ENCODE results near the gene CCDC187. TPM values are rescaled to one million over a fixed set of nuclear protein-coding genes. Genes with fewer than 3 reads are reported as not detected.

CCDC187 gene
- total and polyA plus RNA-seq, 2 of the 4 experiments (the other 2 are of a cell fraction), result not detected

DNA sequence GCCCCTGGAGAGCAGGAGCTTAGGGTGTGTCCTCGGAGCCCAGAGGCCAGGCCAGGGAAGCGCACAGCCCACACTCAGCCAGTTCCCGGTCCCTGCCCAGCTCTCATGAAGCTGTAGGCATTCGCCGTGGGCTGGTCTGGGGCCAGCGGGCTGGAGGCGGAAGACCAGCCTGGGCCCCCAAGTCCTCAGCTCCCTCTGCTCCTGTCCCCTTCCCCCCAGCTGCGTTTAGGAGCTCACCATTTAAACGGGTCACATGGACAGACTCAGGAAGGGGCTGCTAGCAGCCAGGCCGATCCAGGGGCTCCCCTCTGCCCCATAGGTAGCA lies 42.2 kb upstream of the CCDC187 start:
- POLR2A ChIA-PET (ENCODE audit: unreplicated experiment), result no interaction called here
- in situ Hi-C loops (cut with MboI; ENCODE audit: low sequenced_read_pairs) (no loop called here), dilution Hi-C loops (cut with HindIII; ENCODE audit: low sequenced_read_pairs, unreplicated experiment) (no loop called here), intact Hi-C loops (cut with micrococcal nuclease) (no loop called here)
- peaks cover 55% of the 10 kb centered on the region for H4K20me1 ChIP-seq (ENCODE audit: insufficient read depth, low read length)
- no TSS peak for BruUV-seq (replicated peaks)
- H2BK15ac ChIP-seq (ENCODE audit: low read depth, low read length), result no peak overlapping the region
- peaks cover 8% of the 10 kb centered on the region; the same call in 1 of the 2 replicates for H3K4me1 ChIP-seq (ENCODE audit: control insufficient read depth, insufficient read depth, low read length)
- ATAC-seq (ENCODE audit: low read depth) (no peak), DNase-seq (no peak)
- H3K27me3 ChIP-seq (ENCODE audit: control insufficient read depth, insufficient read depth, low read length), result no peaks in the 10 kb centered on the region
- H2BK120ac ChIP-seq (ENCODE audit: low read depth, low read length), result no peak overlapping the region
- no peak overlapping the region for H3K56ac ChIP-seq (ENCODE audit: extremely low read depth, insufficient read depth, low read length)
- WGBS, 2 experiments (ENCODE audit: extremely low coverage in 2 of 2, insufficient read length in 1 of 2), result 78% methylated on average over 8 of the region's 10 CpGs; no CpG with 5 or more reads in 1 of the 2 experiments
- no peak overlapping the region for H3K27ac ChIP-seq (ENCODE audit: insufficient read depth, low read length)
- no peak overlapping the region for H3K18ac ChIP-seq (ENCODE audit: low read depth, low read length)
- peaks cover 16 to 53% of the 10 kb centered on the region in 2 experiments for H3K79me1 ChIP-seq (ENCODE audit: low read depth in 1 of 2, low read length in 2 of 2)
- CTCF ChIA-PET, result no interaction called here
- H3K4me3 ChIP-seq (ENCODE audit: insufficient read depth, low read depth, low read length), result no peak overlapping the region
- H2BK20ac ChIP-seq (ENCODE audit: low read depth, low read length), result no peak overlapping the region
- no peak overlapping the region for H3K23ac ChIP-seq (ENCODE audit: low read depth, low read length)
- peak overlapping the region; percentile 65 for H2AK9ac ChIP-seq (replicated peaks; ENCODE audit: low read depth, low read length, poor library complexity)
- H3K9ac ChIP-seq (ENCODE audit: low read depth, low read length), result no peak overlapping the region
- no peak overlapping the region for H3K4me2 ChIP-seq (ENCODE audit: low read depth, low read length)
- H3K36me3 ChIP-seq (ENCODE audit: control insufficient read depth, insufficient read depth, low read length), result peaks cover 70% of the 10 kb centered on the region
- H4K8ac ChIP-seq (ENCODE audit: low read depth in 2 of 2, low read length in 2 of 2), result no peak overlapping the region; a peak in 1 of 4 replicates
- H3K9me3 ChIP-seq (ENCODE audit: control insufficient read depth, insufficient read depth, low read length), result no peaks in the 10 kb centered on the region
- H3K9me1 ChIP-seq (ENCODE audit: insufficient read depth, low read length), result peaks cover 4% of the 10 kb centered on the region; the same call in 1 of the 2 replicates
- no peak overlapping the region for H2BK5ac ChIP-seq (ENCODE audit: low read depth, low read length, poor library complexity, severe bottlenecking)
- no peak overlapping the region for H4K5ac ChIP-seq (ENCODE audit: low read depth, low read length)
- H3K4ac ChIP-seq (ENCODE audit: low read depth, low read length), result no peak overlapping the region
- no peak overlapping the region for H2AK5ac ChIP-seq (ENCODE audit: low read depth, low read length)
- H4K91ac ChIP-seq (ENCODE audit: insufficient read depth, low read depth, low read length), result no peak overlapping the region
- no peak overlapping the region for H2AFZ ChIP-seq (replicated peaks; ENCODE audit: low read length, poor library complexity)
- TF ChIP-seq POLR2A (IDR thresholded peaks at IDR 0.05; ENCODE audit: low read depth, low read length) (no peak), MXI1 (IDR thresholded peaks at IDR 0.05; ENCODE audit: borderline replicate concordance, low read depth, low read length) (no peak), CHD1 (IDR thresholded peaks at IDR 0.05; ENCODE audit: low read depth, low read length) (no peak), FOS (IDR thresholded peaks at IDR 0.05; ENCODE audit: low read depth, low read length) (no peak), RCOR1 (IDR thresholded peaks at IDR 0.05; ENCODE audit: insufficient replicate concordance, low read length) (no peak), NFE2L2 (IDR thresholded peaks at IDR 0.05; ENCODE audit: low read depth, low read length) (no peak), RFX5 (IDR thresholded peaks at IDR 0.05; ENCODE audit: low read depth, low read length) (no peak), MAFK (IDR thresholded peaks at IDR 0.05; ENCODE audit: low read depth, low read length) (no peak), BHLHE40 (IDR thresholded peaks at IDR 0.05; ENCODE audit: low read depth, low read length) (no peak), SMC3 (IDR thresholded peaks at IDR 0.05; ENCODE audit: low read depth, low read length) (no peak), MAZ (IDR thresholded peaks at IDR 0.05; ENCODE audit: borderline replicate concordance, low read depth, low read length) (no peak), USF2 (IDR thresholded peaks at IDR 0.05; ENCODE audit: low read depth, low read length) (no peak), ELK1 (IDR thresholded peaks at IDR 0.05; ENCODE audit: borderline replicate concordance, low read depth, low read length) (no peak), CTCF (conservative IDR thresholded peaks at IDR 0.05; ENCODE audit: low read depth, low read length) (no peak), CEBPB (IDR thresholded peaks at IDR 0.05; ENCODE audit: low read depth, low read length) (no peak), RAD21 (IDR thresholded peaks at IDR 0.05; ENCODE audit: low read length) (no peak)
- H3K14ac ChIP-seq (replicated peaks; ENCODE audit: low read depth, low read length), result no peak overlapping the region
